Ascending aorta (tissue), 2 donors: Measurements from ENCODE around the gene MYO9B. TPM values are rescaled to one million over a fixed set of nuclear protein-coding genes. Genes with fewer than 3 reads are reported as not detected.

Source experiments
- DNase-seq, 2 donors: peaks; one replicate each; pipeline ENCODE4 v3.0.0-alpha.2; 2019; ENCODE audit warnings: low spot score in 2 of 2
- H3K27ac ChIP-seq, 2 donors: fragments of 200-600 bp; sonication (generic); one replicate each; pipeline ENCODE4 v1.5.1; 2016 to 2017; ENCODE audit warnings: mild to moderate bottlenecking in 1 of 2
- H3K27me3 ChIP-seq: fragments of 200-600 bp; sonication (generic); one replicate; pipeline ENCODE4 v1.5.1; 2017
- H3K36me3 ChIP-seq, 2 donors: fragments of 200-600 bp; sonication (generic); one replicate each; pipeline ENCODE4 v1.5.1; 2016
- H3K4me1 ChIP-seq, 2 donors: fragments of 200-600 bp; sonication (generic); one replicate each; pipeline ENCODE4 v1.5.1; 2016 to 2017; ENCODE audit warnings: mild to moderate bottlenecking in 1 of 2
- H3K4me3 ChIP-seq, 2 donors: fragments of 200-600 bp; sonication (generic); one replicate each; pipeline ENCODE4 v1.5.1; 2016 to 2017; ENCODE audit warnings: mild to moderate bottlenecking in 1 of 2
- H3K9me3 ChIP-seq, 2 donors: fragments of 200-600 bp; sonication (generic); one replicate each; pipeline ENCODE4 v1.5.1; 2016
- intact Hi-C: fragments of 100-400 bp; cut with DNase I; formaldehyde crosslinking; loops from one replicate; pipeline ENCODE4 v1.15.1; 2023
- total RNA-seq: library from RNA; depleted of rRNA; stranded (reverse); fragments of >200 nt; gene quantifications from one replicate; pipeline ENCODE4 v1.1.0, GENCODE V29; 2016
- TF ChIP-seq, protein P1 (sequence below), 3 experiments: fragments of 200-600 bp in 2 of 3; fragments of 450-650 bp in 1 of 3; sonication (generic) in 2 of 3; IDR thresholded peaks; one replicate each; pipeline ENCODE4 v1.5.1; 2016 to 2019; ENCODE audit warnings: antibody characterized with exemption in 3 of 3, mild to moderate bottlenecking in 1 of 3, moderate library complexity in 1 of 3

MYO9B gene
- total RNA-seq, 1 donor from 2014 or later: 182 TPM

GRCh38 chr19:17165715-17166114, 90.1 kb downstream of the MYO9B start:
- Histone ChIP-seq H3K27me3 (no peaks in the 10 kb centered on the region), H3K4me1 (no peaks in the 10 kb centered on the region), H3K27ac (no peak overlapping the region), H3K9me3 (no peaks in the 10 kb centered on the region), H3K4me3 (no peak overlapping the region), H3K36me3 (peaks cover 93 to 94% of the 10 kb centered on the region in 2 donors)
- intact Hi-C loops: no loop called here
- TF ChIP-seq, protein P1, sequence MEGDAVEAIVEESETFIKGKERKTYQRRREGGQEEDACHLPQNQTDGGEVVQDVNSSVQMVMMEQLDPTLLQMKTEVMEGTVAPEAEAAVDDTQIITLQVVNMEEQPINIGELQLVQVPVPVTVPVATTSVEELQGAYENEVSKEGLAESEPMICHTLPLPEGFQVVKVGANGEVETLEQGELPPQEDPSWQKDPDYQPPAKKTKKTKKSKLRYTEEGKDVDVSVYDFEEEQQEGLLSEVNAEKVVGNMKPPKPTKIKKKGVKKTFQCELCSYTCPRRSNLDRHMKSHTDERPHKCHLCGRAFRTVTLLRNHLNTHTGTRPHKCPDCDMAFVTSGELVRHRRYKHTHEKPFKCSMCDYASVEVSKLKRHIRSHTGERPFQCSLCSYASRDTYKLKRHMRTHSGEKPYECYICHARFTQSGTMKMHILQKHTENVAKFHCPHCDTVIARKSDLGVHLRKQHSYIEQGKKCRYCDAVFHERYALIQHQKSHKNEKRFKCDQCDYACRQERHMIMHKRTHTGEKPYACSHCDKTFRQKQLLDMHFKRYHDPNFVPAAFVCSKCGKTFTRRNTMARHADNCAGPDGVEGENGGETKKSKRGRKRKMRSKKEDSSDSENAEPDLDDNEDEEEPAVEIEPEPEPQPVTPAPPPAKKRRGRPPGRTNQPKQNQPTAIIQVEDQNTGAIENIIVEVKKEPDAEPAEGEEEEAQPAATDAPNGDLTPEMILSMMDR (IDR thresholded peaks at IDR 0.05): no peak
- DNase-seq: no peak

DNA sequence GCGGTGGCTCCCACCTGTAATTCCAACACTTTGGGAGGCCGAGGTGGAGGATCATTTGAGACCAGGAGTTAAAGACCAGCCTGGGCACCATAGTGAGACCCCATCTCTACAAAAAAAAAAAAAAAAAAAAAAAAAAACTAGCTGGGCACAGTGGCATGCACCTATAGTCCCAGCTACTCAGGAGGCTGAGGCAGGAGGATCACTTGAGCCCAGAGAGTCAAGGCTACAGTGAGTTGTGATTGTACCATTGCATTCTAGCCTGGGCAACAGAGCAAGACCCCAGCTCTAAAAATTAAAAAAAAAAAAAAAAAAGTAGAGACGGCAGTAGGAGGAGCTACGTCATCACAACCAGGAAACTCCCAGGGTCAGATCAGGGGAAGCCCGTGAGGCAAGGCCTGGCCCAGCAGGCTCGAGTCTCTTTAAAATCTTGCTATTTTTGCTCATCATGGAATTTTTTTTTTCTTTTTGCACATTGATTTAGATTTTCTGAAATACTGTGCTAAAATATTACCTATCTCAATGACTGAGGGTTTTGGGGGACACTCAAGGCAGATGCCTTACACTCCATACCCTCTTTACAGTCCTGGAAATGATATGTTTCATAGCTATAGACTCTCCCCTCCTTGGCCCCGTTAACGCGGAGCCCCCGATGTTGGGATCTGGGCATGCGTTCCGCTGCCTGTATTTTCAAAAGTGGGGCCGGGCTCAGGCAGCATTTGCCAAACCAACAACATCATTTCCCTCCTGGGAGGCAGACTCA, 95.1 kb downstream of the MYO9B start:
- intact Hi-C loops: no loop called here
- Histone ChIP-seq H3K27me3 (no peaks in the 10 kb centered on the region), H3K4me3 (no peak overlapping the region), H3K9me3 (no peaks in the 10 kb centered on the region), H3K36me3 (peaks cover 91 to 92% of the 10 kb centered on the region in 2 donors), H3K4me1 (no peaks in the 10 kb centered on the region), H3K27ac (no peak overlapping the region)
- no peak for DNase-seq
- TF ChIP-seq, protein P1 (IDR thresholded peaks at IDR 0.05): no peak

GRCh38 chr19:17171874-17172273, 96.3 kb downstream of the MYO9B start:
- DNase-seq: no peak
- no peak overlapping the region for H3K27ac ChIP-seq
- intact Hi-C loops: no loop called here
- no peaks in the 10 kb centered on the region for H3K4me1 ChIP-seq
- no peak overlapping the region for H3K4me3 ChIP-seq
- H3K9me3 ChIP-seq: no peaks in the 10 kb centered on the region
- H3K36me3 ChIP-seq: peaks cover 90 to 91% of the 10 kb centered on the region in 2 donors
- H3K27me3 ChIP-seq: no peaks in the 10 kb centered on the region
- TF ChIP-seq, protein P1 (IDR thresholded peaks at IDR 0.05): no peak

GRCh38 chr19:17172624-17173345, 97.2 kb downstream of the MYO9B start:
- no peaks in the 10 kb centered on the region for H3K9me3 ChIP-seq
- no peaks in the 10 kb centered on the region for H3K4me1 ChIP-seq
- H3K27me3 ChIP-seq: no peaks in the 10 kb centered on the region
- H3K36me3 ChIP-seq: peaks cover 91 to 93% of the 10 kb centered on the region in 2 donors
- no peak overlapping the region for H3K4me3 ChIP-seq
- no peak overlapping the region for H3K27ac ChIP-seq
- intact Hi-C loops: no loop called here
- TF ChIP-seq, protein P1 (IDR thresholded peaks at IDR 0.05): no peak
- no peak for DNase-seq

DNA sequence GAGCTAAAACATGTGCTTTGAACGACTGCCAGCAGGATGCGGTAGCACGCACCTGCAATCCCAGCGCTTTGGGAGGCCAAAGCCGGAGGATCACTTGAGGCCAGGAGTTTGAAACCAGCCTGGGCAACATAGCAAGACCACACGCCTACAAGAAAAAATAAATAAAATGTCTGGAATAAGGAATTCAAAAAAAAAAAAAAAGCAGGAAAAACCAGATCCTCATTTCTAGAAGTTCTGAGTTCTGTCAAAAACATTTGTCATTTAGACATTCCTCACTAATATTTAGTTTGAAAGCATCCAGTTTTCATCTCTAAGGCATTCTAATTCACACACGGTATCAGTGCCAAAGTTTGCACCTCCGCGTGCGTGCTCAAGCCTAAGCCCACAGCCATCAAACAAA, 102.7 kb downstream of the MYO9B start:
- Histone ChIP-seq H3K36me3 (peaks cover 78 to 79% of the 10 kb centered on the region in 2 donors), H3K4me1 (no peaks in the 10 kb centered on the region), H3K9me3 (no peaks in the 10 kb centered on the region)

More for the DNA sequence above, 102.7 kb downstream of the MYO9B start:
- DNase-seq: no peak
- Histone ChIP-seq H3K27ac (no peak overlapping the region), H3K27me3 (no peaks in the 10 kb centered on the region), H3K4me3 (no peak overlapping the region)
- TF ChIP-seq, protein P1 (IDR thresholded peaks at IDR 0.05): no peak
- intact Hi-C loops: no loop called here
